ENCODE results near the gene ARL15. TPM values are rescaled to one million over a fixed set of nuclear protein-coding genes. Genes with fewer than 3 reads are reported as not detected.
A peak's percentile ranks its signal among the peaks of the same experiment; 100 is the strongest.

The ARL15 gene
- total RNA-seq, 3 donors from 2014 or later: 5.4 to 6.3 (median 6.1) TPM

DNA sequence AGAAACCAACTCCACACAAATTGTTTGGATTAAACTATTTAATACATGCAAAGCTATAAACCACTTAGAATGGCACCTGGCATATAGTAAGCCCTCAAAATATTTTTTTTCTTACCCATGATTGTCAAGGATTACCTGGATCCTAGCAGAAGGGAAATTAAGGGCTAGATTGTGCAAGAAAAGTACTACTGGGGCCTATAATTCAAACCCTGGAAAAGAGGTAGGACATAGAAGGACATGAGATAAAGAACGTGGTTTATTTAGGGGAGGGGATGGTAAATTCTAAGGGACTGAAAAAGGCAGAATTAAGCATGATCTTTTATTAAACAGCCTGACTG is 14.9 kb upstream of the ARL15 start:
- no peaks in the 10 kb centered on the region for H3K9me3 Mint-ChIP-seq

DNA sequence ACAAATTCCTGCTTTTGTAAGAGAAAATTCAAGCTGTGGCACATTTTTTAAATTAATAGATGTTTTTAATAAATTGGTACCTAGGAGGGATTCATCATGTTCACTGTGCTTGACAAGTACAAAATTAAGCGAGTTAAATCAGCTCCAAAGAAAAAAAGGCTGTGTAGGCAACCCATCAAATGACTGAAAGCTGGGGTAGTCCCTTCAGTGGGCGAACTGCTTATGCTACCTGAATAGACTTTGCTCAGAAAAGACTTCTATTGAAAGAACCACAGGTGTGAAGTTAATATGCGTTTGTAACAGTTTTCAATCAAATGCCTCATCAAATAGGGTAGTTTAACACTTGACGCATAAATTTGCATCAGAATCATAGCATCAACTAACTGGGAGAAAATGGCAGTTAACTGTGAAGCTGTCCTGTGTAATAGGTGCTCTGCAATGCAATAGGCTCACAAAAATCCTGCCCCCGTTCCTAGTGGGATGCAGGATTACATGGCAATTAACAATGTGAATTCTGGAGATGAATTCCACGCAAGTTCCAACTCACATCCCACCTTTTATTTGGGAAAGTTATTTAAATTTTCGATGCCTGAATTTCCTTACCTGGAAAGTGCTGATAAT is 14.4 kb upstream of the ARL15 start:
- H3K4me3 Mint-ChIP-seq: no peak overlapping the region
- ATAC-seq: no peak
- H3K9me3 Mint-ChIP-seq: no peaks in the 10 kb centered on the region
- H3K4me1 Mint-ChIP-seq (ENCODE audit: low read depth): no peaks in the 10 kb centered on the region
- H3K27me3 Mint-ChIP-seq (ENCODE audit: low read depth): peaks cover 15% of the 10 kb centered on the region
- H3K36me3 Mint-ChIP-seq (ENCODE audit: insufficient read depth): no peaks in the 10 kb centered on the region
- DNase-seq: no peak

More for the DNA sequence above, 14.9 kb upstream of the ARL15 start:
- ATAC-seq (no peak), DNase-seq (no peak)
- no peaks in the 10 kb centered on the region for H3K4me1 Mint-ChIP-seq (ENCODE audit: low read depth)
- no peak overlapping the region for H3K4me3 Mint-ChIP-seq
- peaks cover 10% of the 10 kb centered on the region for H3K27me3 Mint-ChIP-seq (ENCODE audit: low read depth)
- H3K36me3 Mint-ChIP-seq (ENCODE audit: insufficient read depth): no peaks in the 10 kb centered on the region

DNA sequence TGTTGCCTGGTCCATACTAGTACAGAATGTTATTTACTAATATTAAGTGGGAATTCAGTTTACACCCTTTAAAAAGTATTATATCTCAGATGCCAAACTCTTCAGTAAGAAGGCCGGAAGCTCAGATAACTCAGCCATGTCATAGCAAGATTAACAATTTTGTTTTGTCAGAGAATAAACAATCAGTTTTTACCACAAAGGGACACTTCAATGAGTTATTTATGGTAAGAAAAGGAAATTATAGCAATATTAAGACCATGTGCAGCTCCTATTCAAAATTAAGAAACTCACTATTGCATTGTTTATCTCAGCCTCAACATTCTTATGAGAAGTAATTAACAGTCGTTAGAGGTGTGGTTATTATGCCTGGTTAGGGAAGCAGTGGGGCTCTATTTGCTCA is 13.1 kb upstream of the ARL15 start:
- ATAC-seq: no peak
- DNase-seq: no peak
- Mint-ChIP-seq H3K4me1 (ENCODE audit: low read depth) (no peaks in the 10 kb centered on the region), H3K4me3 (no peak overlapping the region), H3K9me3 (no peaks in the 10 kb centered on the region), H3K27me3 (ENCODE audit: low read depth) (peaks cover 18% of the 10 kb centered on the region), H3K36me3 (ENCODE audit: insufficient read depth) (no peaks in the 10 kb centered on the region)

DNA sequence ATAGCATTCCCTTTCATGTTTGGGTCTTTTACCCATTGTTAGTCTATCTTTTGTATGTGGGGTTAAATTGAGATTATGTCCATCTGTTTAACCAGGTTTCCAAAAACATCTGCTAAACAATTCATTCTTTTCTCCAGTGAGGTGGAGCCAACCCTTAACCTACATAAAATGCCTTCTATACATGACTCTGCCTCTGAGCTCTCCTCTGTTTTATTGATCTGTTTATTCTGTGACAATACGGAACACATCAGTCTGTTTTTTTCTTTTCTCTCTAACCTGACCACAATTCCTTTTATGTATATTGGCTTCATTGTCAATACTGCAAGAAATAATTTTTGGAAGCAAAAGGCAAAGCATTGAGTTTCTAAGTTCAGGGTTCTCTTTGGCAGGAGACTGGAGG is 9.9 kb upstream of the ARL15 start:
- DNase-seq (no peak), ATAC-seq (no peak)
- no peaks in the 10 kb centered on the region for H3K36me3 Mint-ChIP-seq (ENCODE audit: insufficient read depth)
- peaks cover 26% of the 10 kb centered on the region for H3K27me3 Mint-ChIP-seq (ENCODE audit: low read depth)
- no peaks in the 10 kb centered on the region for H3K9me3 Mint-ChIP-seq
- no peak overlapping the region for H3K4me3 Mint-ChIP-seq
- H3K4me1 Mint-ChIP-seq (ENCODE audit: low read depth): no peaks in the 10 kb centered on the region

DNA sequence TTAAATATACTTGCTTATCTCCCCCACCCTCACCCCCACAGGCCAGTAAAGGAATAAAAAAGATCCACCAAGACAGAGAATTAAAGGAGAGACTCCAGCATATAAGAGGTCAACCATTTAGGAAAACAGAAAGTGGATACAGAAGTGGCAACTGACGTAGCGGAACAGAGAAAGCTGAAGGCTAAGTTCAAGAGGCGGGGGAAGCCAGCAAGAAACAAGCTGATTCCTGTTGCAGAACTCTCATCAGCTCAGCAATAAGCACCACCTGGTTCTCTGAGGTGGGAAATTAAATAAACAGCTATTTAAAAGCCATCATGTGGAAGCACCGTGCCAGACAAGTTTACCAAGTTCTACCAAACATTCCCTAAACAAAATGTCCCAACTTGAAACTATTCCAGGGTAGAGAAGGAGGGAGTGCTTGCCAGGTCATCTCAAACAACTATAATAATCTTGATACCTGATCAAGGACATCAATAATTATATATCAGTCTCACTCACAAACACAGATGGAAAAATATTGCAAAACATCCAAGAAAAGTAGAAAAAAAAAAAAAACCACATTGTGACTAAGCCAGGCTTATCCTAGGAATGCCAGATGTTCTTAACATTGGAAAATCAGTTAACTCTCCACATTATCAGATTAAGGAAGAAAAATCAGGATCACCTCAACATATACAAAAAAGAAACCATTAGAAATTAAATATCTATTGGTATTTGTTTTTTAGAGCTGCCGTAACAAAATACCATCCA is 7.3 kb upstream of the ARL15 start:
- DNase-seq (no peak), ATAC-seq (no peak)
- Mint-ChIP-seq H3K4me3 (no peak overlapping the region), H3K27me3 (ENCODE audit: low read depth) (peaks cover 34% of the 10 kb centered on the region), H3K4me1 (ENCODE audit: low read depth) (no peaks in the 10 kb centered on the region), H3K36me3 (ENCODE audit: insufficient read depth) (no peaks in the 10 kb centered on the region), H3K9me3 (no peaks in the 10 kb centered on the region)

DNA sequence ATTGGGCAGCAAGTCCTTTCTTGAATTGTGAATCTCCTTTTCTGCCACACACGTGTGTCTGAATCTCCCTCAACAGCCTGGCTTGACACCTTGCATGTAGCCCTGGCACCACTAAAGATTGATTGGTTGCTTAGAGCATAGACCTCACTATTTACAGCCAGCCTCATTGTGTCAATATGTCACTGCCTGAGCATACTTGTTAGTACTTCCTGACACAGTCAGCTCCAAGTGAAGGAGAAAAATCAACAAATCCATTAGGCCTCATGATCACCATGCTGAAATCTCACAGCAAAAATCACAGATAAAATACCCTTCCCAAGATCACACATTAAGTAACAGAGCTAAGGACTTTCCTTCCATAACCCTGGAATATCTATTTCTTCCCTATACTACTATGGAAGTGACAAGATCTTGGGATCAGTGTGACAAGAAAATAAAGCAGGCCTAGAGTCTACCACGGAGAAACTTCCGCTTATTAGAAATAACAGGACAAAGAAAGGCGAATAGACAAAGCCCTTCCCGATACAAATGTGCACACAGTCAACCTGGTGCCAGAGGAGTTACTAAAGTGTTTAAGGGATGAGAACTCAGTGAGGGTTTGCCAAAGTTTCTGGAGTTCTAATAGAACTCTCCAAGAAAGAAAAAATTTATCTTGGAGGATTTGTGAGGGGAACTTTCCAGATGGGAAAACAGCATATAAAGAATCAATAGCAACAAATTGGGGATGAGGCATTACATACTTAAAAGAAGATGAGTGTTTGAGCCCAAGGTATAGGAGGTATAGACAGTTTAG is 5.6 kb upstream of the ARL15 start:
- peaks cover 2% of the 10 kb centered on the region for H3K4me1 Mint-ChIP-seq (ENCODE audit: low read depth)
- no peaks in the 10 kb centered on the region for H3K9me3 Mint-ChIP-seq
- DNase-seq (no peak), ATAC-seq (no peak)
- H3K36me3 Mint-ChIP-seq (ENCODE audit: insufficient read depth): no peaks in the 10 kb centered on the region
- peaks cover 30% of the 10 kb centered on the region for H3K27me3 Mint-ChIP-seq (ENCODE audit: low read depth)
- H3K4me3 Mint-ChIP-seq: no peak overlapping the region

DNA sequence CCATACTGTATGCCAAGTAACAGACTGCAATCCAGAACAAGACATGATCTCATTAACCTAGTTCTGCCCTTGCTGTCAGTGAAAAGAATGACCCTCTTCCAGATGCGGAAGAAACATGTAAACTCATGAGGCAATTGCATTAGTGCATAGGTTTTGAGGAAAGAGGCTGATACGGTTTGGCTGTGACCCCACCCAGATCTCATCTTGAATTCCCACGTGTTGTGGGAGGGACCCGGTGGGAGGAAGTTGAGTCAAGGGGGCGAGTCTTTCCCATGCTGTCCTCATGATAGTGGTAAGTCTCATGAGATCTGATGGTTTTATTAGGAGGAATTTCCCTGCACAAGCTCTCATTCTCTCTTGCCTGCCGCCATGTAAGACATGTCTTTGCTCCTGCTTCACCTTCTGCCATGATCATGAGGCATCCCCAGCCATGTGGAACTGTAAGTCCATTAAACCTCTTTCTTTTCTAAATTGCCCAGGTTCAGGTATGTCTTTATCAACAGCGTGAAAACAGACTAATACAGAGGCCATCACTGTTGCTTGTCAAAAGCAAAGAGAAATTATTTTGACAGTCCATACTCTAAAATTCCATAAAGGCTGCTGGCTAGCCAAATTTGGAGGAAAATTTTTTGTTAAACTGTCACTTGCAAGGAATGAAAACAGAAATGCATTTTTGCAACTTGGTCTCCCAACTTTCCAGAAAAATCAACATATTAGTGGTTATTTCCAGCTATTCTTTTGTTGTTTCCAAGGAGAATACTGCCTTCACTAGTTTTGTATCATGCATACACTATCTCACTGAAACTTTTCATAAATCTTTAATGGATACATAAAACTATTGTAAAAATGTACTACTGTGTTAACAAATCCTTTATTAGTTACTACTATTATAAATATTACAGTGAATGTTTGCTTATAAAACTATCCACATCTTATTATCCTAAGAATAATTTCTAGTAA is 3.2 kb upstream of the ARL15 start:
- peaks cover 19% of the 10 kb centered on the region for H3K27me3 Mint-ChIP-seq (ENCODE audit: low read depth)
- DNase-seq: no peak
- H3K4me1 Mint-ChIP-seq (ENCODE audit: low read depth): peaks cover 10% of the 10 kb centered on the region
- no peak for ATAC-seq
- no peaks in the 10 kb centered on the region for H3K36me3 Mint-ChIP-seq (ENCODE audit: insufficient read depth)
- no peak overlapping the region for H3K4me3 Mint-ChIP-seq
- H3K9me3 Mint-ChIP-seq: no peaks in the 10 kb centered on the region

DNA sequence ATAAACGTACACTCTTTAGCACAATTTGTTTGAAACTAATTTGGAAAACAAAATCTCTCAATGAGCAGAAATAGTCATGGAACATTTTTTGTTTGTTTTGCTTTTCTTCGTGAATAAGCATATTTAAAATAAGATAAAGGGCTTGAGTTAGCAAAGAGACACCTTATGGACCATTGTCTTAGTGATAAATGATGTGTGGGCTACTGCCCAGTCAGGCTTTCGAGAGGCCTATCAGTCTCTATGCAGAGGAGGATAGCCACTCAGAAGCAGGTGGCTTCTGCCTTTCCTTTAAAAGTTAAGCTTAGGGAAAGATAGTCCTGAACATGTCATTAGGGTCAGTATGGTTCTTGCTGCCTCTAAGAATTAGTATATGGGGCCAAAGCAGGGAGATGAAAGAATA is 2.1 kb upstream of the ARL15 start:
- H3K27me3 Mint-ChIP-seq (ENCODE audit: low read depth): peaks cover 16% of the 10 kb centered on the region
- ATAC-seq (no peak), DNase-seq (no peak)
- peak overlapping the region; percentile 92 for H3K4me3 Mint-ChIP-seq
- no peaks in the 10 kb centered on the region for H3K9me3 Mint-ChIP-seq
- no peaks in the 10 kb centered on the region for H3K36me3 Mint-ChIP-seq (ENCODE audit: insufficient read depth)
- H3K4me1 Mint-ChIP-seq (ENCODE audit: low read depth): peaks cover 12% of the 10 kb centered on the region

DNA sequence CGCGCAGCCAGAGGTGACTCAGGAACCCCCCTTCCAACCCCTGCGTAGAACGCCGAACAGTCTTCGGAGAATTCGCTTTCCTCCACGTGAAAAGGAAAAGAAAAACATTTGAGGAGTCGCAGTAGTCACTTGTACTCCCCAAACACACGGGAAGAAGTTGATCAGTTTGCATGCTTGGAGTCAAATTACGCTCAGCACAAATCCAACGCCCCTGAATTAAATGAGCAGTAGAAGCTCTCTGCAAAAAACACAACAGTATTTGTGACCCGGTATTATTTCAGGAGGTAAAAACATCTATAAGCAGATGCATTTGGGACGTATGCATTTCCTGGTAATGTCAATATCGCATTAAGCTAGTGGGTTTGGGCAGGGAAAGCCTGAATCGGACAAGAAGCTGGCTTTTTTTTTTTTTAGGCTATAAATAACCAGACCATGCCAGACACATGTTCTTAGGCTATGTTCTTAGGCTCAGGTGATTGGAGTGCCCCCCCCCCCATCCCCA is 854 bp upstream of the ARL15 start:
- H3K9me3 Mint-ChIP-seq: no peaks in the 10 kb centered on the region
- ATAC-seq: peak in 1 of 2 donors; percentile 7
- H3K4me3 Mint-ChIP-seq: peak overlapping the region; percentile 92
- peaks cover 13% of the 10 kb centered on the region for H3K27me3 Mint-ChIP-seq (ENCODE audit: low read depth)
- H3K36me3 Mint-ChIP-seq (ENCODE audit: insufficient read depth): no peaks in the 10 kb centered on the region
- peaks cover 22% of the 10 kb centered on the region for H3K4me1 Mint-ChIP-seq (ENCODE audit: low read depth)
- no peak for DNase-seq

DNA sequence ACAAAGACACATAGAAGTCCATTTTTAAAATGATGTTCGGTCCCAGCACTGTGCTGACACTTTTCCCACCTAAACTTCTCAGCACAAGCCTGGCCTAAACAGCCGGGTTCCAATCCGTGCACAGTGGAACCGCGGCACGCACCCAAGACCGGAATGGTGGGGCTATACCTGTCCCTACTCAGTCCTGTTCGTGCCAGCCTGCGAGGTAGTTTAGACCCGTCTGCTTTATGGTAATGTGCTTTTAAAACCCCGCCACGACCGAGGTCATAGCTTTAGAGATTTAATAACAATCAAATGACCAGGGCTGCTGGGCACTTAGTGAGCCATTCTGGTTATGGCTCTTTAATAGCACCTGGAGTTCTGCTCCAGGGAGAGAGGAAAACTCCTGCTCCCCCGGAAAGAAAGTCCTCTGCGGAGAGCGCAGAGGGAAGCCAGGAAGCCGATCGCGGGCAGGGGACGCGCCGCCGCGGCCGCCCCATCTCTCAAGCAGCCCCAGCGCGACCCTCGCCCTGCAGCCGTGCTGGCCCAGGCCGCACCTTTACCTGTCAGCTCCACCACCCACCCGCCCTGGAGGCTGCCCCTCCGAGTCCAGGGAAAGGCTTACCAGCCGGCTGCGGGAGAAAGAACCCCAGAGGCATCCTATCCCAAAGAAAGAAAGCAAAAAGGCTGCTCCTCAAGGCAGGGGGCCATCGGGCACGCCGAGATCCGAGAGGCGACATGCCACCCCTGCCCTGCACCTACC is 511 bp downstream of the ARL15 start:
- Mint-ChIP-seq H3K9me3 (no peaks in the 10 kb centered on the region), H3K27me3 (ENCODE audit: low read depth) (peaks cover 8% of the 10 kb centered on the region), H3K36me3 (ENCODE audit: insufficient read depth) (no peaks in the 10 kb centered on the region), H3K4me3 (peak overlapping the region; percentile 92), H3K4me1 (ENCODE audit: low read depth) (peaks cover 22% of the 10 kb centered on the region)
- ATAC-seq (peak; percentile 25 to 27), DNase-seq (peak; percentile 11)

DNA sequence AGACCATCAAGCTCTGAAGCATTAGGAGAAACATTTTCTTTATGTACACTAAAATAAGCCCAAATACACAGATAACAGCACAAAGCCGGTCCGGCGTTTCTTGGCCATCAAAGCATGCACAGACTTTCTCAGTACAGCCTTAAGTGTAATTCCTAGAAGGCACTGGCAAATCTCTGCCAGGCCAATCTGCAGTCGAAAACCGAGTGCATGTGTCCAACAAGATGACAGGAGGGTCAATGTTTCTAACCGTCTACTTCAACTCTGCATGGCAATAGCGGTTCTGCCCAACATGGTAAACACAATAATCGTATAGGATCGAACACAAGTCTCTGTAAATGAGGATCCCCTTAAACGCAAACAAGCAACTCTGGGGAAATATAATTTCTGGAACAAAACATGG is 1.1 kb downstream of the ARL15 start:
- H3K36me3 Mint-ChIP-seq (ENCODE audit: insufficient read depth): no peaks in the 10 kb centered on the region
- H3K4me1 Mint-ChIP-seq (ENCODE audit: low read depth): peaks cover 24% of the 10 kb centered on the region
- H3K4me3 Mint-ChIP-seq: peak overlapping the region; percentile 92
- H3K27me3 Mint-ChIP-seq (ENCODE audit: low read depth): peaks cover 4% of the 10 kb centered on the region
- H3K9me3 Mint-ChIP-seq: no peaks in the 10 kb centered on the region
- DNase-seq (no peak), ATAC-seq (no peak)

DNA sequence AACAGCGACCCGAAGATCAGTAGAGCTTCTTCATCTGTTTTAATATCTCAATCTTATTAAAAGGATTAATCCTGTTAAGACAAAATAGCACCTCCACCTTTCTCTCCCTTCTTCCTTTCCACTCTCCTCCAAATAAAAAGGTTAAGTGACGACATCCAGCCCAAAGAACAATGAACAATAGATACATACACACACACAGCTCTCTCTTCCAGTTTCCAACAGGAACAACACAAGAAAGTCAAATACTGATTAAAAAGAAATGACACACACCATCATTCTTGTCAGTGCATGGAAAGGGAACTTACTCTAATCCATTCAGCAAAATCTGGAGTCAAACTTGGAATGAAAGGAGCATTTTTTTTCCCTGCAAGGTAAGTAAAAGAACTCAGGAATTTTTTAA is 2.8 kb downstream of the ARL15 start:
- peaks cover 25% of the 10 kb centered on the region for H3K4me1 Mint-ChIP-seq (ENCODE audit: low read depth)

DNA sequence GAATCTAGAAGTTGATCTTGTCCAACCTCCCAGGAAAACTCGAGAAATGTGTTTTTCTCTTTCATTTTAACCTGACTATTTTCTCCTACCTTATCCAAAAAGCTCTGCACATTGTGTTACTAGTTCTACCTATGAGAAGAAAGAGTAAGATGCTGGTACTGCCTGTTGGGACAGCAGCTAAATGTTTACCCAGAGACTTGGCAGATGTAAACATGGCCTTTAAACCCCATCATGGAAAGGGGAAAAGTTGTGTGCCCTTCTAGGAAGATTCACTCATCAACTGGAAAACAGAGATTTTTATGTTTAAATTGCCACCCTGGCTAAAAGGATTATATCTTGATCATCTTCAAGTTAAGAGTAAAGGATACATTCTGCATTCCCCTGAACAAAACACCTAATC is 3.5 kb downstream of the ARL15 start:
- H3K27me3 Mint-ChIP-seq (ENCODE audit: low read depth): no peaks in the 10 kb centered on the region
- H3K4me1 Mint-ChIP-seq (ENCODE audit: low read depth): peaks cover 25% of the 10 kb centered on the region
- H3K36me3 Mint-ChIP-seq (ENCODE audit: insufficient read depth): no peaks in the 10 kb centered on the region

More for the DNA sequence above, 2.8 kb downstream of the ARL15 start:
- Mint-ChIP-seq H3K9me3 (no peaks in the 10 kb centered on the region), H3K27me3 (ENCODE audit: low read depth) (no peaks in the 10 kb centered on the region), H3K4me3 (no peak overlapping the region), H3K36me3 (ENCODE audit: insufficient read depth) (no peaks in the 10 kb centered on the region)
- no peak for DNase-seq
- ATAC-seq: no peak

More for the DNA sequence above, 3.5 kb downstream of the ARL15 start:
- Mint-ChIP-seq H3K9me3 (no peaks in the 10 kb centered on the region), H3K4me3 (no peak overlapping the region)
- no peak for DNase-seq
- ATAC-seq: no peak

Data from activated T-cell treated with anti-CD3 and anti-CD28 coated beads, Interleukin-2, amount 50 U/mL, for 4 hours (primary cell).